Adrenal gland (tissue), 12 donors: ENCODE data around the gene SPACA4. TPM values are rescaled to one million over a fixed set of nuclear protein-coding genes. Genes with fewer than 3 reads are reported as not detected.

Source experiments
- DNase-seq, 7 donors: peaks; one replicate each; pipeline ENCODE4 v3.0.0-alpha.2; 2019 to 2020
- H3K27ac ChIP-seq, 5 donors: fragments of 200-600 bp; sonication (generic) in 4 of 5; 1 replicate in 3 of 5; 2 replicates in 2 of 5; pipeline versions ENCODE4 v1.5.1 to v1.8.0; 2016 to 2020; ENCODE audit warnings: mild to moderate bottlenecking in 1 of 5
- H3K27me3 ChIP-seq: fragments of 200-600 bp; 2 replicates; pipeline ENCODE4 v1.8.0; 2021
- H3K36me3 ChIP-seq, 2 donors: fragments of 200-600 bp; replicated peaks in 1 of 2; 1 replicate in 1 of 2; 2 replicates in 1 of 2; pipeline versions ENCODE4 v1.5.1 to v1.8.0; 2018 to 2022
- H3K4me1 ChIP-seq, 2 donors: fragments of 200-600 bp; replicated peaks in 1 of 2; 1 replicate in 1 of 2; 2 replicates in 1 of 2; pipeline versions ENCODE4 v1.5.1 to v1.8.0; 2018 to 2021
- H3K4me3 ChIP-seq, 4 donors: fragments of 200-600 bp; sonication (generic) in 3 of 4; one replicate each; pipeline ENCODE4 v1.5.1; 2016 to 2018
- H3K9me3 ChIP-seq, 3 donors: fragments of 200-600 bp; sonication (generic) in 1 of 3; replicated peaks in 1 of 3; 1 replicate in 2 of 3; 2 replicates in 1 of 3; pipeline versions ENCODE4 v1.5.1 to v1.8.0; 2016 to 2021
- POLR2A ChIP-seq, 2 donors: fragments of 450-650 bp; IDR thresholded peaks; one replicate each; pipeline ENCODE4 v1.6.1; 2017; ENCODE audit warnings: antibody characterized with exemption in 2 of 2, mild to moderate bottlenecking in 2 of 2, moderate library complexity in 1 of 2
- WGBS, 4 donors: extraction: QIAGEN DNeasy Blood & Tissue Kit in 2 of 4; methylation state at CpG; one replicate each; pipeline versions ENCODE4 v1.1.5 to v1.1.7; 2013 to 2017; 5-methylcytosine and 5-hydroxymethylcytosine counted together
- intact Hi-C, 2 donors: fragments of 100-400 bp; cut with DNase I; formaldehyde crosslinking; loops; one replicate each; pipeline versions ENCODE4 v1.14.1 to v1.15.0; 2022 to 2023
- polyA plus RNA-seq, 3 donors: library from polyadenylated mRNA; stranded (reverse); fragments of 200-250 nt in 2 of 3; fragments of 350-450 nt in 1 of 3; fragmentation: Illumina TruSeq in 1 of 3; extraction: RNeasy Lipid Tissue Mini Kit (QIAGEN cat#74804) in 1 of 3; gene quantifications; one replicate each; pipeline ENCODE4 v1.2.3, GENCODE V29; 2013 to 2014
- total RNA-seq, 9 donors: library from RNA; depleted of rRNA in 4 of 9; stranded (reverse); fragments of >200 nt in 4 of 9; fragments of 120-200 nt in 1 of 9; fragmentation: NEBNext Ultra II Directional in 1 of 9; extraction: Animal tissue kit (Norgen Biotek cat#: 25700) in 1 of 9; gene quantifications; one replicate each; pipeline versions ENCODE4 v1.1.0 to v1.2.4, GENCODE V29; 2013 to 2023
- TF ChIP-seq, protein P1 (sequence below), 6 experiments: fragments of 450-650 bp in 4 of 6; fragments of 200-600 bp in 2 of 6; sonication (generic) in 1 of 6; IDR thresholded peaks; 1 replicate in 5 of 6; 2 replicates in 1 of 6; pipeline versions ENCODE4 v1.5.1 to v1.8.0; 2016 to 2021; ENCODE audit warnings: antibody characterized with exemption in 6 of 6, mild to moderate bottlenecking in 2 of 6, moderate library complexity in 1 of 6
- donor health status: healthy with polysubstance abuse.
- donor health status: Bipolar disorder and iron deficiency.
- donor health status: DM: yes; HTN: yes; CAD: no.
- donor health status: DM: no; HTN: no; CAD: no.
- donor health status: DM: no; HTN: no; CAD: no.
- donor health status: DM: yes; HTN: yes; CAD: no.

SPACA4 gene
- total and polyA plus RNA-seq, 12 donors: not detected

DNA sequence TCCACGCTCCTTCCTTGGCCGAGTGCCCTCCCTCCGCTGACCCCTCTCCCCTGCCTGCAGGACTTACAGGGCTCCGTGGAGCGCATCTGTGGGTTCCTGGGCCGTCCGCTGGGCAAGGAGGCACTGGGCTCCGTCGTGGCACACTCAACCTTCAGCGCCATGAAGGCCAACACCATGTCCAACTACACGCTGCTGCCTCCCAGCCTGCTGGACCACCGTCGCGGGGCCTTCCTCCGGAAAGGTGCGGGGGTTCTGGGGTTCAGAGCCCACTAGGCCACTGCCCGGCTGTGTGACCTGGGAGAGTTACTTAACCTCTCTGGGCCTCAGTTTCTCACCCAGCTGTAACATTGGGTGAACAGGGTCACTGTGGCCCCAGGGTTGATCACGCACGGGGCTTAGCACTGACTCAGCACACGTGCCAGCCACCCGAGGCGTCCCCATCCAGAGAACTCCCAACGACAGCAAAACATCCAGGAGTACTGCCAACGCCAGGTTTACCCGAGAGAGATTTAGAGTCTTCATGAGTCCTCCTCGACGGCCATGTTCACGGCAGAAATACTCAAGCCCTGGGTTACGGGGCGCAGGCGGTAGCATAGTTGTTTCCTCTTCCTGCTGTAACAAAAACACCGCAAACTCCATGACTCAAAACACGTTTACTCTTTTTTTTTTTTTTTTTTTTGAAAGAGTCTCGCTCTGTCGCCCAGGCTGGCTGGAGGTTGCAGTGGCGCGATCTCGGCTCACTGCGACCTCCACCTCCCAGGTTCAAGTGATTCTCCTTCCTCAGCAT lies 9.7 kb upstream of the SPACA4 start:
- Histone ChIP-seq H3K9me3 (no peaks in the 10 kb centered on the region), H3K4me3 (no peak overlapping the region), H3K27ac (no peak overlapping the region), H3K4me1 (no peaks in the 10 kb centered on the region), H3K27me3 (no peaks in the 10 kb centered on the region), H3K36me3 (no peaks in the 10 kb centered on the region)
- 70 to 80% (median 74%) methylated on average over 23 to 39 of the region's 39 CpGs for WGBS, 4 donors
- peak in 1 of 7 donors; percentile 11 for DNase-seq
- TF ChIP-seq, protein P1, sequence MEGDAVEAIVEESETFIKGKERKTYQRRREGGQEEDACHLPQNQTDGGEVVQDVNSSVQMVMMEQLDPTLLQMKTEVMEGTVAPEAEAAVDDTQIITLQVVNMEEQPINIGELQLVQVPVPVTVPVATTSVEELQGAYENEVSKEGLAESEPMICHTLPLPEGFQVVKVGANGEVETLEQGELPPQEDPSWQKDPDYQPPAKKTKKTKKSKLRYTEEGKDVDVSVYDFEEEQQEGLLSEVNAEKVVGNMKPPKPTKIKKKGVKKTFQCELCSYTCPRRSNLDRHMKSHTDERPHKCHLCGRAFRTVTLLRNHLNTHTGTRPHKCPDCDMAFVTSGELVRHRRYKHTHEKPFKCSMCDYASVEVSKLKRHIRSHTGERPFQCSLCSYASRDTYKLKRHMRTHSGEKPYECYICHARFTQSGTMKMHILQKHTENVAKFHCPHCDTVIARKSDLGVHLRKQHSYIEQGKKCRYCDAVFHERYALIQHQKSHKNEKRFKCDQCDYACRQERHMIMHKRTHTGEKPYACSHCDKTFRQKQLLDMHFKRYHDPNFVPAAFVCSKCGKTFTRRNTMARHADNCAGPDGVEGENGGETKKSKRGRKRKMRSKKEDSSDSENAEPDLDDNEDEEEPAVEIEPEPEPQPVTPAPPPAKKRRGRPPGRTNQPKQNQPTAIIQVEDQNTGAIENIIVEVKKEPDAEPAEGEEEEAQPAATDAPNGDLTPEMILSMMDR (IDR thresholded peaks at IDR 0.05): no peak
- TF ChIP-seq POLR2A (IDR thresholded peaks at IDR 0.05): no peak
- intact Hi-C loops: no loop called here

DNA sequence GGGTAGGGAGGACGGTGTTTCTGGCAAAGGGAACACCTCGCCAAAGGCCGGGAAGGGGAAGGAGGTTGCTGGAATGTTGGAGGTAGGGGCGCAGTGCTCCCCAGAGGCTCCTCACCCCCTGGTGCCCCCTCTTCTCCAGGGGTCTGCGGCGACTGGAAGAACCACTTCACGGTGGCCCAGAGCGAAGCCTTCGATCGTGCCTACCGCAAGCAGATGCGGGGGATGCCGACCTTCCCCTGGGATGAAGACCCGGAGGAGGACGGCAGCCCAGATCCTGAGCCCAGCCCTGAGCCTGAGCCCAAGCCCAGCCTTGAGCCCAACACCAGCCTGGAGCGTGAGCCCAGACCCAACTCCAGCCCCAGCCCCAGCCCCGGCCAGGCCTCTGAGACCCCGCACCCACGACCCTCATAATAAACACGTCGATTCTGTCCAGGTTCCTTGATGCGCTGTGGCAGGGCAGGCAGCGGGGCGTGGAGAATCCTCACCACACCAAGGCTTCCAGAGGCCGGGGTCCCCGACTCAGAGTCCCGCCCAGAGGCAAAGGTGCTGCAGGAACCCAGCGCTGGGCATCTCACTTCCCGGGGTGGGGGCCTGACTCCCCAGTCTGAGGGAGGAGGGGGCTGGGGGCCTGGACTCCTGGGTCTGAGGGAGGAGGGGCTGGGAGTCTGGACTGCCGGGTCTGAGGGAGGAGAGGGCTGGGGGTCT lies 7.4 kb upstream of the SPACA4 start:
- DNase-seq: peak in 1 of 7 donors; percentile 18
- Histone ChIP-seq H3K27me3 (no peaks in the 10 kb centered on the region), H3K27ac (no peak overlapping the region), H3K9me3 (no peaks in the 10 kb centered on the region), H3K4me3 (no peak overlapping the region), H3K4me1 (no peaks in the 10 kb centered on the region), H3K36me3 (no peaks in the 10 kb centered on the region)
- intact Hi-C loops: no loop called here
- TF ChIP-seq, protein P1 (IDR thresholded peaks at IDR 0.05): no peak
- TF ChIP-seq POLR2A (IDR thresholded peaks at IDR 0.05): no peak
- WGBS, 4 donors: 66 to 80% (median 70%) methylated on average over 16 to 30 of the region's 30 CpGs

DNA sequence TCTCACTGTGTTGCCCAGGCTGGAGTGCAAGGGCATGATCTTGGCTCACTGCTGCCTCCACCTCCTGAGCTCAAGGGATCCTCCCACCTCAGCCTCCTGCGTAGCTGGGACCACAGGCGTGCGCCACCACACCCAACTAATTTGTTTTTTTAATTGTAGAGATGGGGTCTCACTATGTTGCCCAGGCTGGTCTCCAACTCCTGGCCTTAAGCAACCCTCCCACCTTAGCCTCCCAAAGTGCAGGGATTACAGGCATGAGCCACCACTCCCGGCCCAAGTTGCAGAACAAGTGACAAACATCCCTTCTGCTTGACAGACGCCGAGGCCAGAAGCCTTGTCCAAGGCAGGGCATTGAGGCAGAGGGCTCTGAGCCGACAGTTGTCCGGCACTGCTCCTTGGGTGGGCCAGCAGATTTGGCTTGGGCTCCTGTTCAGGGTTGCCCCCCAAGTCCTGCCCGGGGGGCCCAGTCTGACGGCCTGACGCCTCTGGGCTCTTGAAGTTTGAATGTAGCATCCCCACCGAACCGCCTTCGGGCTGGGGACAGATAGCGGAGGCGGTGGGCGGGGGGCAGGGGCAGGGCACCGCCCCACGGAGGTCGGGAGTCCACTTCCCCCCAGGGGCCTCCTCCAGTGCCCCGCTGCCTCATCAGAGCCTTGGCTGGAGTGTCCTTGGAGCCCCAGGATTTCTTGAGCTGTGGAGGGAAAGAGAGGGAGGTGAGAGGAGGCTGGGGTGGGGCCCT lies 5.7 kb upstream of the SPACA4 start:
- TF ChIP-seq POLR2A (IDR thresholded peaks at IDR 0.05): no peak
- TF ChIP-seq, protein P1 (IDR thresholded peaks at IDR 0.05): no peak

GRCh38 chr19:48603001-48603400 lies 3.5 kb upstream of the SPACA4 start:
- no peak for TF ChIP-seq POLR2A (IDR thresholded peaks at IDR 0.05)
- TF ChIP-seq, protein P1 (IDR thresholded peaks at IDR 0.05): no peak
- Histone ChIP-seq H3K4me3 (no peak overlapping the region), H3K27ac (no peak overlapping the region), H3K27me3 (no peaks in the 10 kb centered on the region), H3K9me3 (no peaks in the 10 kb centered on the region), H3K4me1 (no peaks in the 10 kb centered on the region), H3K36me3 (no peaks in the 10 kb centered on the region)
- intact Hi-C loops: no loop called here
- no peak for DNase-seq
- WGBS, 4 donors: 71 to 85% (median 78%) methylated on average over 5 to 9 of the region's 9 CpGs

More for the DNA sequence above, 5.7 kb upstream of the SPACA4 start:
- DNase-seq: peak in 1 of 7 donors; percentile 13
- Histone ChIP-seq H3K4me1 (no peaks in the 10 kb centered on the region), H3K9me3 (no peaks in the 10 kb centered on the region), H3K4me3 (no peak overlapping the region), H3K36me3 (no peaks in the 10 kb centered on the region), H3K27me3 (no peaks in the 10 kb centered on the region), H3K27ac (no peak overlapping the region)
- intact Hi-C loops: no loop called here
- 76 to 90% (median 82%) methylated on average over 4 to 21 of the region's 21 CpGs for WGBS, 4 donors
